Dermis blood vessel endothelial cell (primary cell): ENCODE results near the gene PRSS56. TPM values are rescaled to one million over a fixed set of nuclear protein-coding genes. Genes with fewer than 3 reads are reported as not detected.

Experiments used
- DNase-seq: peaks from one replicate; pipeline ENCODE4 v3.0.0; 2010
- total RNA-seq: library from RNA; depleted of rRNA; stranded (reverse); fragments of >200 nt; gene quantifications from 2 replicates; pipeline ENCODE4 v1.2.3, GENCODE V29; 2014

Gene PRSS56
- total RNA-seq, 1 donor from 2014 or later: not detected

GRCh38 chr2:232574674-232575403, 54.7 kb downstream of the PRSS56 start:
- no peak for DNase-seq

Other genes starting within 250 kb of the PRSS56 start
- not detected in 2 replicates for gene ALPP, start 141.6 kb upstream of the PRSS56 start, total RNA-seq
- 0.05 TPM in 1 of 2 replicates, not detected in the other for gene ALPG, start 113.5 kb upstream of the PRSS56 start, total RNA-seq
- not detected in 2 replicates for gene ALPI, start 64.2 kb upstream of the PRSS56 start, total RNA-seq
- gene ECEL1, start 32.6 kb upstream of the PRSS56 start, total RNA-seq: not detected in 2 replicates
- not detected in 2 replicates for gene CHRND, start 5.8 kb downstream of the PRSS56 start, total RNA-seq
- not detected in 2 replicates for gene CHRNG, start 19.3 kb downstream of the PRSS56 start, total RNA-seq
- 1.3 and 1.5 TPM in 2 replicates for gene TIGD1, start 30.2 kb downstream of the PRSS56 start, total RNA-seq
- 102 and 112 TPM in 2 replicates for gene EIF4E2, start 30.3 kb downstream of the PRSS56 start, total RNA-seq
- 0.14 and 0.17 TPM in 2 replicates for gene EFHD1, start 113.2 kb downstream of the PRSS56 start, total RNA-seq
- gene GIGYF2, start 176.9 kb downstream of the PRSS56 start, total RNA-seq: 54.4 and 57.2 TPM in 2 replicates